ENCODE measurements around the gene PRPF40B.
"Not testable (repeated sequence)": the region's sequence is repeated elsewhere in the genome, so short reads cannot be mapped to it uniquely, and the experiment has no call there.

PRPF40B gene

DNA sequence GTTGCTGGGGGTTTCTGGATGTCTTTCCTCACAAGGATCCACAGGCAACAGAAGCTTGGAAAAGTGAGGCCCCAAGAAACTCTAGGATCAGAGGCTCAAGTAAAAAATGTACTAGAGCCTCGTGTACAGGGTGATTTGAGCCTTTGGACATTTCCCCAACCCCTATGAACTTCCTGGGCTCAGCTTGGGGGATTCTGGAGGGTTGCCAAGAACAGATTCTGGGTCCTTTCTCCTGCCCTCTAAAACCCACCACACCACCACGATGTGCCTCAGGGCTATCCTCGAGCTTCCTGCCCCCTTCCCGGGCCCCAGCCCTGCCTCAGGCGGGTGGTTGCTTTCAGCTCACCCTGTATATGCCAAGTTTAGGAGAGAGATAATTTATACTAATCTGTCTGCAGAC lies 18.5 kb upstream of the PRPF40B start:
- DNase-seq: no peak
- peaks cover 0 to 4% (median 0%) of the 10 kb centered on the region in 4 donors for H3K4me1 ChIP-seq
- intact Hi-C loops (cut with DNase I; ENCODE audit: low total_unique reads): no loop called here
- H3K27ac ChIP-seq: no peak overlapping the region
- no peaks in the 10 kb centered on the region for H3K36me3 ChIP-seq
- H3K4me3 ChIP-seq: no peak overlapping the region
- TF ChIP-seq, protein P1, sequence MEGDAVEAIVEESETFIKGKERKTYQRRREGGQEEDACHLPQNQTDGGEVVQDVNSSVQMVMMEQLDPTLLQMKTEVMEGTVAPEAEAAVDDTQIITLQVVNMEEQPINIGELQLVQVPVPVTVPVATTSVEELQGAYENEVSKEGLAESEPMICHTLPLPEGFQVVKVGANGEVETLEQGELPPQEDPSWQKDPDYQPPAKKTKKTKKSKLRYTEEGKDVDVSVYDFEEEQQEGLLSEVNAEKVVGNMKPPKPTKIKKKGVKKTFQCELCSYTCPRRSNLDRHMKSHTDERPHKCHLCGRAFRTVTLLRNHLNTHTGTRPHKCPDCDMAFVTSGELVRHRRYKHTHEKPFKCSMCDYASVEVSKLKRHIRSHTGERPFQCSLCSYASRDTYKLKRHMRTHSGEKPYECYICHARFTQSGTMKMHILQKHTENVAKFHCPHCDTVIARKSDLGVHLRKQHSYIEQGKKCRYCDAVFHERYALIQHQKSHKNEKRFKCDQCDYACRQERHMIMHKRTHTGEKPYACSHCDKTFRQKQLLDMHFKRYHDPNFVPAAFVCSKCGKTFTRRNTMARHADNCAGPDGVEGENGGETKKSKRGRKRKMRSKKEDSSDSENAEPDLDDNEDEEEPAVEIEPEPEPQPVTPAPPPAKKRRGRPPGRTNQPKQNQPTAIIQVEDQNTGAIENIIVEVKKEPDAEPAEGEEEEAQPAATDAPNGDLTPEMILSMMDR (IDR thresholded peaks at IDR 0.05): no peak
- H3K27me3 ChIP-seq: no peaks in the 10 kb centered on the region
- H3K9me3 ChIP-seq: no peaks in the 10 kb centered on the region

DNA sequence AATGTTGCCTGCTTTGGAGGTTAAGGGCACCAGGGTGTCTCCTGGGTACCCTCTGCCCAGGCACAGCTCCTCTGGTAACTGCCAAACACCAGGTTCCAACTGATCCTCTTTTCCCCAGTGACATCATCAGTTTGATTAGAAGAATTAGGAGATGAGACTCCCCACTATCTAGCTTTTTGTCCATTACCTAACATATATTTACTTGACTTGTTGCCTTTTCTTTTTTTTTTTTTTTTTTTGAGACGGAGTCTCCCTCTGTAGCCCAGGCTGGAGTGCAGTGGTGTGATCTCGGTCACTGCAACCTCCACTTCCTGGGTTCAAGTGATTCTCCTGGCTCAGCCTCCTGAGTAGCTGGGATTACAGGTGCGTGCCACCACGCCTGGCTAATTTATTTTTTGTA lies 17.8 kb upstream of the PRPF40B start, which contains the start of gene FAM186B:
TSS of gene FAM186B (minus strand) at position 101 of the 400 bp plus-strand sequence. CDS start 162 bp downstream, outside the sequence.
- intact Hi-C loops (cut with DNase I; ENCODE audit: low total_unique reads); H3K27ac ChIP-seq; H3K27me3 ChIP-seq; DNase-seq; H3K9me3 ChIP-seq; H3K4me1 ChIP-seq; H3K4me3 ChIP-seq; H3K36me3 ChIP-seq: not testable (repeated sequence)

DNA sequence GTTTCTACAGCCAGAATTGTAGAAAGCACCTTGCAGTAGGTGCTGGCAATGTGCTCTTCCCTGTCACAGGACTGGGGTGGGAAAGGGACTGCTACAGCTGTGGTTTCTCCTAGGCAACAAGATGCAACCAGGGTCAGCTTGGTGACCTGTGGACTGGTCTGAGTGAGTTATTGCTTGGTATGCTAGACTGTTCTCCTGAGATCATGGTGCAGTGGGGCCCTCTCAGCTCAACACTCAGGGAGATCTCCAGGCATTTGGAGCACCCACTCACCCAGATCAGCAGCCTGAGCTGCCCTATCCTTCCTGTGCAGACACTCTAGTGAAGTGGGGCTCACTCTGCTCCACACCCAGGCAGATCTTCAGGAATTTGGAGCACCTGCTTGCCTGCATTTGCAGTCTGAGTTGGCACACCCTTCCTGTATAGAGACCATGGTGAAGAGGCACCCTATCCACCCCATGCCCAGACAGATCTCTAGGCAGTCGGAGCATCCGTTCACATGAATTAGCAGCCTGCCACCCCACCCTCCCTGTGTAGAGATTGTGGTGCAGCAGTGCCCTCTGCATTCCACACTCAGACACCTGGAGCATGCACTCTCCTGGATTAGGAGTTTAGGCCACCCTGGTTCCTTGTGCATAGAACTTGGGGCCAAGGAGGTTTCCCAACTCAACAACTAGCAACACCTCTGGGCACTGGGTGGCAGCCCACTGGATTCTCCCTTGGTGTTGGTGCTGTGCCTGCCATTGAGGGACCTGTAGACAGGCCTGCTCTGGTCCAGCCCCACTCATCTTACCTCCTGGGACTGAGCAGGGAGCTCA lies 14.1 kb upstream of the PRPF40B start:
- intact Hi-C loops (cut with DNase I; ENCODE audit: low total_unique reads): no loop called here
- H3K4me3 ChIP-seq: no peak overlapping the region
- DNase-seq: no peak
- H3K9me3 ChIP-seq: peaks cover 0 to 8% (median 0%) of the 10 kb centered on the region in 3 donors
- no peaks in the 10 kb centered on the region for H3K36me3 ChIP-seq
- TF ChIP-seq, protein P1 (IDR thresholded peaks at IDR 0.05): no peak
- H3K4me1 ChIP-seq: peaks cover 0 to 4% (median 0%) of the 10 kb centered on the region in 4 donors
- no peak overlapping the region for H3K27ac ChIP-seq
- no peaks in the 10 kb centered on the region for H3K27me3 ChIP-seq

DNA sequence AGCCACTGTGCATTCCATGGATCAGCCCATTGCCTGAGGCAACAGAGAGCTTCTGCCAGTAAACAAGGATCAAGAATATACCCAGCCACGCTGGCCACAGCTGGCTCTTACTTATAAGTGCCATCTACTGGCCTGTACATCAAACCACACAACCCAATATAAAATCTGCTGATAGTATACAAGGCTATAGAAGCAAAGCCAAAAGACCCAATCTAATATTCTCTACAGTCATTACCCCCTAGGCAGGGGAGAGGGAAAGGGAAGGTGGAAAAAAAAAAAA lies 13.5 kb upstream of the PRPF40B start:
- intact Hi-C loops (cut with DNase I; ENCODE audit: low total_unique reads): no loop called here
- H3K9me3 ChIP-seq: peaks cover 0 to 8% (median 0%) of the 10 kb centered on the region in 3 donors
- H3K27ac ChIP-seq: no peak overlapping the region
- peaks cover 0 to 4% (median 0%) of the 10 kb centered on the region in 4 donors for H3K4me1 ChIP-seq
- H3K36me3 ChIP-seq: no peaks in the 10 kb centered on the region
- H3K27me3 ChIP-seq: no peaks in the 10 kb centered on the region
- TF ChIP-seq, protein P1 (IDR thresholded peaks at IDR 0.05): no peak
- no peak overlapping the region for H3K4me3 ChIP-seq
- DNase-seq: no peak

DNA sequence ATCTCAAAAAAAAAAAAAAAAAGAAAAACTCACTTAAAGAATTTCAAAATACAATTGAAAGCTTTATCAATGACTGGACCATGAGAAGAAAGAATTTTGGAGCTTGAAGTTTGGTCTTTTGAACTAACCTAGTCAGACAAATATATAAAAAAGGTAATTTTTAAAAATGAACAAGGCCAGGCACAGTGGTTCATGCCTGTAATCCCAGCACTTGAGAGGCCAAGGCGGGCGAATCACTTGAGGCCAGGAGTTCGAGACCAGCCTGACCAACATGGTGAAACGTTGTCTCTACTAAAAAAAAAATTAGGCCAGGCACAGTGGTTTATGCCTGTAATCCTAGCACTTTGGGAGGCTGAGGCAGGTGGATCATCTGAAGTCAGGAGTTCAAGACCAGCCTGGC lies 12.6 kb upstream of the PRPF40B start:
- H3K9me3 ChIP-seq; intact Hi-C loops (cut with DNase I; ENCODE audit: low total_unique reads); DNase-seq; H3K4me1 ChIP-seq; H3K27me3 ChIP-seq; H3K27ac ChIP-seq; H3K4me3 ChIP-seq; H3K36me3 ChIP-seq: not testable (repeated sequence)

DNA sequence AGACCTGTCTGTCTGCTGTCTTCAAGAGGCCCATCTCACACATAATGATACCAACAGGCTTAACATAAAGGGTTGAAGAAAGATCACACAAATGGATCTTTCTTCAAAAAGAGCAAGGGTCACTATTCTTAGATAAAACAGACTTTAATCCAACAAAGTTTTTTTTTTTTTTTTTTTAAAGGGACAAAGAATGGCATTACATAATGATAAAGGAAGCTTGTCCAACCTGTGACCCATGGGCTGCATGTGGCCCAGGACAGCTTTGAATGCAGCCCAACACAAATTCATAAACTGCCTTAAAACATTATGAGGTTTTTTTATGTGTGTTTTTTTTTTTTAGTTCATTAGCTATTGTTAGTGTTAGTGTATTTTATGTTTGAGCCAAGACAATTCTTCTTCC lies 11.2 kb upstream of the PRPF40B start:
- peaks cover 0 to 8% (median 0%) of the 10 kb centered on the region in 3 donors for H3K9me3 ChIP-seq
- no peak for DNase-seq
- no peaks in the 10 kb centered on the region for H3K27me3 ChIP-seq
- H3K4me1 ChIP-seq: no peaks in the 10 kb centered on the region
- no peaks in the 10 kb centered on the region for H3K36me3 ChIP-seq
- TF ChIP-seq, protein P1 (IDR thresholded peaks at IDR 0.05): no peak
- intact Hi-C loops (cut with DNase I; ENCODE audit: low total_unique reads): no loop called here
- no peak overlapping the region for H3K27ac ChIP-seq
- H3K4me3 ChIP-seq: no peak overlapping the region
